Stomach (tissue), 9 donors: ENCODE data around the gene CST1. TPM values are rescaled to one million over a fixed set of nuclear protein-coding genes. Genes with fewer than 3 reads are reported as not detected.

ENCODE experiments used
- DNase-seq, 2 donors: peaks; one replicate each; pipeline versions ENCODE4 v3.0.0 to v3.0.0-alpha.2; 2013 to 2019
- H3K27ac ChIP-seq, 5 donors: fragments of 200-600 bp in 4 of 5; sonication (generic) in 4 of 5; one replicate each; pipeline ENCODE4 v1.5.1; 2013 to 2019; ENCODE audit warnings: mild to moderate bottlenecking in 1 of 5, moderate library complexity in 1 of 5
- H3K27me3 ChIP-seq, 3 donors: fragments of 200-600 bp; sonication (generic); one replicate each; pipeline ENCODE4 v1.5.1; 2017 to 2019; ENCODE audit warnings: mixed run types in 1 of 3
- H3K36me3 ChIP-seq, 4 donors: fragments of 200-600 bp; sonication (generic); 1 replicate in 3 of 4; 2 replicates in 1 of 4; pipeline ENCODE4 v1.5.1; 2016 to 2019
- H3K4me1 ChIP-seq, 4 donors: fragments of 200-600 bp; sonication (generic); one replicate each; pipeline ENCODE4 v1.5.1; 2016 to 2019
- H3K4me3 ChIP-seq, 4 donors: fragments of 200-600 bp; sonication (generic) in 3 of 4; one replicate each; pipeline ENCODE4 v1.5.1; 2016 to 2019; ENCODE audit warnings: mild to moderate bottlenecking in 1 of 4
- H3K9me3 ChIP-seq, 4 donors: fragments of 200-600 bp; sonication (generic); one replicate each; pipeline ENCODE4 v1.5.1; 2016 to 2019
- CTCF ChIP-seq, 7 experiments: fragments of 450-650 bp in 4 of 7; fragments of 200-600 bp in 3 of 7; sonication (generic) in 3 of 7; IDR thresholded peaks; one replicate each; pipeline ENCODE4 v1.5.1; 2016 to 2019; ENCODE audit warnings: antibody characterized with exemption in 7 of 7, control low read depth in 2 of 7, mild to moderate bottlenecking in 1 of 7
- EP300 ChIP-seq: sonication (generic); formaldehyde crosslinking; IDR thresholded peaks from one replicate; pipeline ENCODE4 v1.6.1; 2017; ENCODE audit warnings: antibody characterized with exemption
- POLR2A ChIP-seq, 4 donors: fragments of 450-650 bp; IDR thresholded peaks; one replicate each; pipeline ENCODE4 v1.6.1; 2016; ENCODE audit warnings: antibody characterized with exemption in 4 of 4, control low read depth in 2 of 4, mild to moderate bottlenecking in 1 of 4, moderate library complexity in 1 of 4
- POLR2AphosphoS5 ChIP-seq, 3 donors: sonication (generic); formaldehyde crosslinking; IDR thresholded peaks; one replicate each; pipeline ENCODE4 v1.6.1; 2016; ENCODE audit warnings: antibody characterized with exemption in 3 of 3
- WGBS, 5 donors: extraction: QIAGEN DNeasy Blood & Tissue Kit in 3 of 5; methylation state at CpG; one replicate each; pipeline versions ENCODE4 v1.1.5 to v1.1.7; 2013 to 2018; 5-methylcytosine and 5-hydroxymethylcytosine counted together
- intact Hi-C: fragments of 100-400 bp; cut with DNase I; formaldehyde crosslinking; loops from one replicate; pipeline ENCODE4 v1.15.1; 2023; ENCODE audit warnings: low total_unique reads
- polyA plus RNA-seq, 3 donors: library from polyadenylated mRNA; stranded (reverse); fragments of 200-250 nt; gene quantifications; one replicate each; pipeline ENCODE4 v1.2.3, GENCODE V29; 2013
- total RNA-seq, 5 donors: library from RNA; depleted of rRNA; stranded (reverse); fragments of >200 nt; gene quantifications; one replicate each; pipeline versions ENCODE4 v1.1.0 to v1.2.3, GENCODE V29; 2014 to 2016
- donor health status: healthy with polysubstance abuse.
- donor health status: Bipolar disorder and iron deficiency.
- donor health status: healthy.

The CST1 gene
- total and polyA plus RNA-seq, 8 donors = 0.23 TPM; not detected in 7

GRCh38 chr20:23710771-23711170 lies 40.0 kb downstream of the CST1 start:
- H3K36me3 ChIP-seq = no peaks in the 10 kb centered on the region
- no peak for DNase-seq
- H3K4me3 ChIP-seq = no peak overlapping the region
- no peak for TF ChIP-seq CTCF (IDR thresholded peaks at IDR 0.05)
- TF ChIP-seq POLR2A (IDR thresholded peaks at IDR 0.05) = no peak
- no peak for TF ChIP-seq POLR2AphosphoS5 (IDR thresholded peaks at IDR 0.05)
- no peak for TF ChIP-seq EP300
- WGBS, 5 donors = 80 to 95% (median 91%) methylated on average over 4 of the region's 4 CpGs
- intact Hi-C loops = no loop called here
- no peak overlapping the region for H3K27ac ChIP-seq
- peaks cover 0 to 14% (median 0%) of the 10 kb centered on the region in 3 donors for H3K27me3 ChIP-seq
- no peaks in the 10 kb centered on the region for H3K4me1 ChIP-seq
- no peaks in the 10 kb centered on the region for H3K9me3 ChIP-seq

- no peak for TF ChIP-seq CTCF (IDR thresholded peaks at IDR 0.05)
- no peak for TF ChIP-seq POLR2AphosphoS5 (IDR thresholded peaks at IDR 0.05)
- no peak for TF ChIP-seq POLR2A (IDR thresholded peaks at IDR 0.05)
- TF ChIP-seq EP300 = no peak
- Histone ChIP-seq H3K9me3 (no peaks in the 10 kb centered on the region), H3K4me3 (no peak overlapping the region), H3K36me3 (no peaks in the 10 kb centered on the region), H3K27ac (no peak overlapping the region), H3K4me1 (no peaks in the 10 kb centered on the region), H3K27me3 (peaks cover 0 to 17% (median 0%) of the 10 kb centered on the region in 3 donors)
- intact Hi-C loops = no loop called here
- 81 to 99% (median 91%) methylated on average over 1 of the region's 1 CpG for WGBS, 5 donors
- no peak for DNase-seq
Measured at GRCh38 chr20:23705895-23706294, 44.8 kb downstream of the CST1 start.

- no peak overlapping the region for H3K27ac ChIP-seq
- 74 to 82% (median 75%) methylated on average over 4 of the region's 4 CpGs for WGBS, 5 donors
- TF ChIP-seq POLR2A (IDR thresholded peaks at IDR 0.05) (no peak), EP300 (no peak), CTCF (IDR thresholded peaks at IDR 0.05) (no peak), POLR2AphosphoS5 (IDR thresholded peaks at IDR 0.05) (no peak)
- H3K4me3 ChIP-seq = no peak overlapping the region
- peaks cover 0 to 10% (median 0%) of the 10 kb centered on the region in 3 donors for H3K27me3 ChIP-seq
- no peaks in the 10 kb centered on the region for H3K36me3 ChIP-seq
- H3K4me1 ChIP-seq = no peaks in the 10 kb centered on the region
- intact Hi-C loops = no loop called here
- no peak for DNase-seq
- H3K9me3 ChIP-seq = no peaks in the 10 kb centered on the region
Measured at GRCh38 chr20:23702021-23702420, 48.7 kb downstream of the CST1 start.

- TF ChIP-seq CTCF (IDR thresholded peaks at IDR 0.05) (no peak), POLR2AphosphoS5 (IDR thresholded peaks at IDR 0.05) (no peak), POLR2A (IDR thresholded peaks at IDR 0.05) (no peak), EP300 (no peak)
- Histone ChIP-seq H3K36me3 (no peaks in the 10 kb centered on the region), H3K27me3 (peaks cover 0 to 10% (median 0%) of the 10 kb centered on the region in 3 donors), H3K27ac (no peak overlapping the region), H3K4me3 (no peak overlapping the region), H3K4me1 (no peaks in the 10 kb centered on the region), H3K9me3 (no peaks in the 10 kb centered on the region)
- WGBS, 5 donors = 69 to 85% (median 74%) methylated on average over 3 of the region's 3 CpGs
- intact Hi-C loops = no loop called here
- DNase-seq = no peak
Measured at GRCh38 chr20:23700931-23701330, 49.8 kb downstream of the CST1 start.
